IPS-18a (cell line): Measurements from ENCODE around the gene LARGE1.

ENCODE experiments used
- H3K27ac ChIP-seq: one replicate; pipeline ENCODE4 v1.5.1; 2013; ENCODE audit warnings: low read length
- H3K27me3 ChIP-seq: one replicate; pipeline ENCODE4 v1.6.1; 2013; ENCODE audit warnings: mild to moderate bottlenecking, low read length; ENCODE audit not compliant: control insufficient read depth, insufficient read depth
- H3K36me3 ChIP-seq: one replicate; pipeline ENCODE4 v1.6.1; 2013; ENCODE audit warnings: low read depth, low read length; ENCODE audit not compliant: control insufficient read depth
- H3K4me1 ChIP-seq: one replicate; pipeline ENCODE4 v1.6.1; 2013; ENCODE audit warnings: low read depth, low read length; ENCODE audit not compliant: control insufficient read depth
- H3K4me3 ChIP-seq: one replicate; pipeline ENCODE4 v1.5.1; 2013; ENCODE audit warnings: low read length
- H3K9ac ChIP-seq: one replicate; pipeline ENCODE4 v1.6.1; 2013; ENCODE audit warnings: mild to moderate bottlenecking, low read length, moderate library complexity
- H3K9me3 ChIP-seq: one replicate; pipeline ENCODE4 v1.6.1; 2013; ENCODE audit warnings: low read depth, low read length; ENCODE audit not compliant: control insufficient read depth

LARGE1 gene

GRCh38 chr22:33605221-33605620 lies 315.1 kb downstream of the LARGE1 start:
- Histone ChIP-seq H3K27ac (no peak overlapping the region), H3K36me3 (no peaks in the 10 kb centered on the region), H3K27me3 (no peaks in the 10 kb centered on the region), H3K9ac (no peak overlapping the region), H3K9me3 (no peaks in the 10 kb centered on the region), H3K4me3 (no peak overlapping the region), H3K4me1 (no peaks in the 10 kb centered on the region)

- H3K4me1 ChIP-seq: no peaks in the 10 kb centered on the region
- no peaks in the 10 kb centered on the region for H3K9me3 ChIP-seq
- no peak overlapping the region for H3K4me3 ChIP-seq
- peaks cover 33% of the 10 kb centered on the region for H3K27me3 ChIP-seq
- H3K27ac ChIP-seq: no peak overlapping the region
- H3K36me3 ChIP-seq: no peaks in the 10 kb centered on the region
- no peak overlapping the region for H3K9ac ChIP-seq
Observed at GRCh38 chr22:33601062-33601461, 319.2 kb downstream of the LARGE1 start.

GRCh38 chr22:33600595-33600994 lies 319.7 kb downstream of the LARGE1 start:
- peaks cover 35% of the 10 kb centered on the region for H3K27me3 ChIP-seq
- no peaks in the 10 kb centered on the region for H3K4me1 ChIP-seq
- H3K36me3 ChIP-seq: no peaks in the 10 kb centered on the region
- H3K9ac ChIP-seq: no peak overlapping the region
- no peak overlapping the region for H3K27ac ChIP-seq
- H3K4me3 ChIP-seq: no peak overlapping the region
- no peaks in the 10 kb centered on the region for H3K9me3 ChIP-seq

GRCh38 chr22:33600113-33600512 lies 320.2 kb downstream of the LARGE1 start:
- H3K27me3 ChIP-seq: peaks cover 35% of the 10 kb centered on the region
- H3K27ac ChIP-seq: no peak overlapping the region
- no peaks in the 10 kb centered on the region for H3K9me3 ChIP-seq
- H3K9ac ChIP-seq: no peak overlapping the region
- no peaks in the 10 kb centered on the region for H3K4me1 ChIP-seq
- no peak overlapping the region for H3K4me3 ChIP-seq
- no peaks in the 10 kb centered on the region for H3K36me3 ChIP-seq

- no peaks in the 10 kb centered on the region for H3K4me1 ChIP-seq
- H3K27ac ChIP-seq: no peak overlapping the region
- H3K36me3 ChIP-seq: no peaks in the 10 kb centered on the region
- H3K27me3 ChIP-seq: peaks cover 35% of the 10 kb centered on the region
- H3K9me3 ChIP-seq: no peaks in the 10 kb centered on the region
- H3K4me3 ChIP-seq: no peak overlapping the region
- no peak overlapping the region for H3K9ac ChIP-seq
Observed at GRCh38 chr22:33599596-33599995, 320.7 kb downstream of the LARGE1 start.

- Histone ChIP-seq H3K27me3 (peaks cover 35% of the 10 kb centered on the region), H3K9ac (no peak overlapping the region), H3K4me3 (no peak overlapping the region), H3K36me3 (no peaks in the 10 kb centered on the region), H3K27ac (no peak overlapping the region), H3K4me1 (no peaks in the 10 kb centered on the region), H3K9me3 (no peaks in the 10 kb centered on the region)
Observed at GRCh38 chr22:33598821-33599220, 321.5 kb downstream of the LARGE1 start.

GRCh38 chr22:33597274-33597985 lies 322.8 kb downstream of the LARGE1 start:
- H3K9ac ChIP-seq: no peak overlapping the region
- H3K27me3 ChIP-seq: peaks cover 35% of the 10 kb centered on the region
- H3K36me3 ChIP-seq: no peaks in the 10 kb centered on the region
- H3K27ac ChIP-seq: no peak overlapping the region
- no peak overlapping the region for H3K4me3 ChIP-seq
- no peaks in the 10 kb centered on the region for H3K4me1 ChIP-seq
- H3K9me3 ChIP-seq: no peaks in the 10 kb centered on the region

- no peaks in the 10 kb centered on the region for H3K4me1 ChIP-seq
- no peak overlapping the region for H3K27ac ChIP-seq
- no peaks in the 10 kb centered on the region for H3K9me3 ChIP-seq
- H3K4me3 ChIP-seq: no peak overlapping the region
- no peaks in the 10 kb centered on the region for H3K36me3 ChIP-seq
- no peak overlapping the region for H3K9ac ChIP-seq
- H3K27me3 ChIP-seq: peaks cover 26% of the 10 kb centered on the region
Observed at GRCh38 chr22:33593818-33594217, 326.5 kb downstream of the LARGE1 start.

GRCh38 chr22:33591946-33592345 lies 328.3 kb downstream of the LARGE1 start:
- Histone ChIP-seq H3K36me3 (no peaks in the 10 kb centered on the region), H3K27ac (no peak overlapping the region), H3K9ac (no peak overlapping the region), H3K4me1 (no peaks in the 10 kb centered on the region), H3K27me3 (peaks cover 10% of the 10 kb centered on the region), H3K9me3 (no peaks in the 10 kb centered on the region), H3K4me3 (no peak overlapping the region)

GRCh38 chr22:33589297-33589696 lies 331.0 kb downstream of the LARGE1 start:
- H3K27me3 ChIP-seq: no peaks in the 10 kb centered on the region
- no peaks in the 10 kb centered on the region for H3K4me1 ChIP-seq
- no peak overlapping the region for H3K9ac ChIP-seq
- no peak overlapping the region for H3K27ac ChIP-seq
- no peak overlapping the region for H3K4me3 ChIP-seq
- no peaks in the 10 kb centered on the region for H3K36me3 ChIP-seq
- H3K9me3 ChIP-seq: no peaks in the 10 kb centered on the region

GRCh38 chr22:33588860-33589259 lies 331.4 kb downstream of the LARGE1 start:
- no peak overlapping the region for H3K27ac ChIP-seq
- H3K9ac ChIP-seq: no peak overlapping the region
- H3K4me1 ChIP-seq: no peaks in the 10 kb centered on the region
- H3K36me3 ChIP-seq: no peaks in the 10 kb centered on the region
- H3K9me3 ChIP-seq: no peaks in the 10 kb centered on the region
- H3K27me3 ChIP-seq: no peaks in the 10 kb centered on the region
- no peak overlapping the region for H3K4me3 ChIP-seq

GRCh38 chr22:33584152-33584551 lies 336.1 kb downstream of the LARGE1 start:
- H3K9ac ChIP-seq: no peak overlapping the region
- no peak overlapping the region for H3K27ac ChIP-seq
- H3K36me3 ChIP-seq: no peaks in the 10 kb centered on the region
- no peaks in the 10 kb centered on the region for H3K4me1 ChIP-seq
- no peak overlapping the region for H3K4me3 ChIP-seq
- H3K27me3 ChIP-seq: no peaks in the 10 kb centered on the region
- no peaks in the 10 kb centered on the region for H3K9me3 ChIP-seq
